H1 (cell line): ENCODE data around the gene BRD4.

Experiments used
- BCL11A ChIP-seq, 2 experiments: IDR thresholded peaks; one replicate each; pipeline ENCODE4 v1.6.1; 2011; ENCODE audit warnings: low read depth in 2 of 2, low read length in 2 of 2, mild to moderate bottlenecking in 2 of 2
- BRCA1 ChIP-seq: IDR thresholded peaks from 2 replicates; pipeline ENCODE4 v1.6.1; 2012; ENCODE audit warnings: low read depth, low read length, improper control_type of control experiment
- CHD2 ChIP-seq: IDR thresholded peaks from 2 replicates; pipeline ENCODE4 v1.6.1; 2012; ENCODE audit warnings: low read length, improper control_type of control experiment
- EP300 ChIP-seq, 2 experiments: IDR thresholded peaks; 1 replicate in 1 of 2; 2 replicates in 1 of 2; pipeline ENCODE4 v1.6.1; 2011 to 2012; ENCODE audit warnings: low read depth in 2 of 2, low read length in 2 of 2, mild to moderate bottlenecking in 2 of 2, borderline replicate concordance in 1 of 2, inconsistent platforms in 1 of 2, moderate library complexity in 1 of 2
- JUN ChIP-seq: IDR thresholded peaks from 2 replicates; pipeline ENCODE4 v1.6.1; 2011; ENCODE audit warnings: low read depth, mild to moderate bottlenecking, improper control_type of control experiment, low read length
- PHF8 ChIP-seq: fragments of 200-600 bp; sonication (generic); conservative IDR thresholded peaks from 2 replicates; pipeline ENCODE4 v1.7.1; 2012; ENCODE audit warnings: low read depth, mild to moderate bottlenecking, inconsistent platforms, low read length, moderate library complexity
- POLR2A ChIP-seq, 2 experiments: IDR thresholded peaks; 1 replicate in 1 of 2; 2 replicates in 1 of 2; pipeline ENCODE4 v1.6.1; 2011; ENCODE audit warnings: low read depth in 2 of 2, low read length in 2 of 2, mild to moderate bottlenecking in 2 of 2; ENCODE audit errors: control extremely low read depth in 1 of 2
- POLR2AphosphoS5 ChIP-seq: IDR thresholded peaks from 2 replicates; pipeline ENCODE4 v1.6.1; 2011; ENCODE audit warnings: low read depth, low read length
- RAD21 ChIP-seq, 2 experiments: IDR thresholded peaks in 1 of 2; conservative IDR thresholded peaks in 1 of 2; 2 replicates each; pipeline ENCODE4 v1.6.1; 2011; ENCODE audit warnings: low read depth in 2 of 2, low read length in 2 of 2, improper control_type of control experiment in 1 of 2, inconsistent platforms in 1 of 2, mild to moderate bottlenecking in 1 of 2, moderate library complexity in 1 of 2
- RXRA ChIP-seq: IDR thresholded peaks from 2 replicates; pipeline ENCODE4 v1.6.1; 2011; ENCODE audit warnings: low read depth, mild to moderate bottlenecking, low read length, moderate library complexity; ENCODE audit not compliant: insufficient read depth
- SP1 ChIP-seq: IDR thresholded peaks from 2 replicates; pipeline ENCODE4 v1.6.1; 2011; ENCODE audit warnings: low read depth, low read length
- TF ChIP-seq, protein P1 (sequence below), 3 experiments: IDR thresholded peaks; 1 replicate in 2 of 3; 2 replicates in 1 of 3; pipeline versions ENCODE4 v1.5.1 to v1.6.1; 2011; ENCODE audit warnings: low read length in 3 of 3, mild to moderate bottlenecking in 3 of 3, inconsistent platforms in 2 of 3, low read depth in 1 of 3, moderate library complexity in 1 of 3; ENCODE audit not compliant: insufficient read depth in 1 of 3; ENCODE audit errors: control extremely low read depth in 1 of 3
- TF ChIP-seq, protein P2 (sequence below): IDR thresholded peaks from 2 replicates; pipeline ENCODE4 v1.6.1; 2011; ENCODE audit warnings: low read length, improper control_type of control experiment
- TF ChIP-seq, protein P3 (sequence below): IDR thresholded peaks from 2 replicates; pipeline ENCODE4 v1.6.1; 2011; ENCODE audit warnings: low read depth, mild to moderate bottlenecking, low read length; ENCODE audit not compliant: insufficient read depth

DNA sequence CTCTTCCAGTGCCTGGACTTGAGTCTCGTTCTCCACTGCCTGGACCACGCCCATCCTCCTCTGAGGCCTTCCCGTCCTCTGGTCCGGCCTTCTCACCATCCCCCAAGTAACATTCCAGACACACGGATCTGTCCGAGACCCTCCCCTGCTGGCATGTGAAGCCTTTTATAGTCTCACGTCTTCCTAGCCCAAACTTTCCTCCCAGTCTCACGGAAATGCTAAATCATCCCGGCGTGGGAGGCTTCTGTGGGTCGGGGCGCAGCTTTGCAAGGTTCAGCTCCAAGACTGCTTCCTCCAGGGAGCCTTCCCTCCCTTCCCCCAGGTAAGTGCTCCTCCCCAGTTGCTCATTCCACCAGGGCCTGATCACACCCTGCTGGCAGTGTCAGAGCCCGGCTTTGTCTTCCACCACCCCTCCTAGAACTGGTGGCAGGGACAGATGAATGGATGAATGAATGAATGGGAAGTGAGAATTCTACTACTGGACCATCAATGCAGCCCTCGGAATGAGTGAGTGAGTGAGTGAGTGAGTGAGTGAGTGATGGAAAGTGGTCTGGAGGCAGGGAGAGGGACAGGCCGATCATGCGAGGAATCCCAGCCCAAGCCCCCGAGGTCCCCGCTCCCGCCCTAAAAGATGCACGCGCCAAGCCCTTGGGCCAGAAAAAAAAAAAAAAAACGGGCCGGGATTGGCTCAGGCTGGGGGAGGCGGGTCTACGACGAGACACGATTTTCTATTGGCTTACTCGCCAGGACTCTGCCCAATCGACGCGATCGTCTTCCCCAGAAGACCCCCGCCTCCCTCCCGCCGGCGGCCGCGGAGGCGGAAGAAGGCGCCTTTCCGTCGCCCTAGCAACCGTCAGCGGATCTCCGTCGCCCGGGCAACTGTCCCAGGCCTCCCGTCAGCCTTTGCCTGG, 109.3 kb downstream of the BRD4 start:
- TF ChIP-seq, protein P1, sequence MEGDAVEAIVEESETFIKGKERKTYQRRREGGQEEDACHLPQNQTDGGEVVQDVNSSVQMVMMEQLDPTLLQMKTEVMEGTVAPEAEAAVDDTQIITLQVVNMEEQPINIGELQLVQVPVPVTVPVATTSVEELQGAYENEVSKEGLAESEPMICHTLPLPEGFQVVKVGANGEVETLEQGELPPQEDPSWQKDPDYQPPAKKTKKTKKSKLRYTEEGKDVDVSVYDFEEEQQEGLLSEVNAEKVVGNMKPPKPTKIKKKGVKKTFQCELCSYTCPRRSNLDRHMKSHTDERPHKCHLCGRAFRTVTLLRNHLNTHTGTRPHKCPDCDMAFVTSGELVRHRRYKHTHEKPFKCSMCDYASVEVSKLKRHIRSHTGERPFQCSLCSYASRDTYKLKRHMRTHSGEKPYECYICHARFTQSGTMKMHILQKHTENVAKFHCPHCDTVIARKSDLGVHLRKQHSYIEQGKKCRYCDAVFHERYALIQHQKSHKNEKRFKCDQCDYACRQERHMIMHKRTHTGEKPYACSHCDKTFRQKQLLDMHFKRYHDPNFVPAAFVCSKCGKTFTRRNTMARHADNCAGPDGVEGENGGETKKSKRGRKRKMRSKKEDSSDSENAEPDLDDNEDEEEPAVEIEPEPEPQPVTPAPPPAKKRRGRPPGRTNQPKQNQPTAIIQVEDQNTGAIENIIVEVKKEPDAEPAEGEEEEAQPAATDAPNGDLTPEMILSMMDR (IDR thresholded peaks at IDR 0.05; ENCODE audit: control extremely low read depth in 1 of 3, insufficient read depth in 1 of 3, low read depth in 1 of 3, low read length in 3 of 3) = peak in 1 of 3 experiments; percentile 7; a peak in 1 of 4 replicates
- TF ChIP-seq SP1 = peak; percentile 87
- TF ChIP-seq, protein P2, sequence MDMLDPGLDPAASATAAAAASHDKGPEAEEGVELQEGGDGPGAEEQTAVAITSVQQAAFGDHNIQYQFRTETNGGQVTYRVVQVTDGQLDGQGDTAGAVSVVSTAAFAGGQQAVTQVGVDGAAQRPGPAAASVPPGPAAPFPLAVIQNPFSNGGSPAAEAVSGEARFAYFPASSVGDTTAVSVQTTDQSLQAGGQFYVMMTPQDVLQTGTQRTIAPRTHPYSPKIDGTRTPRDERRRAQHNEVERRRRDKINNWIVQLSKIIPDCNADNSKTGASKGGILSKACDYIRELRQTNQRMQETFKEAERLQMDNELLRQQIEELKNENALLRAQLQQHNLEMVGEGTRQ = no peak
- TF ChIP-seq PHF8 = no peak; the same call in 1 of the 2 replicates
- TF ChIP-seq POLR2A (IDR thresholded peaks at IDR 0.05; ENCODE audit: control extremely low read depth in 1 of 2, low read depth in 2 of 2, low read length in 2 of 2) = no peak; a peak in 2 of 3 replicates
- no peak for TF ChIP-seq CHD2
- TF ChIP-seq BCL11A (IDR thresholded peaks at IDR 0.05; ENCODE audit: low read depth in 2 of 2, low read length in 2 of 2) = no peak
- TF ChIP-seq, protein P3, sequence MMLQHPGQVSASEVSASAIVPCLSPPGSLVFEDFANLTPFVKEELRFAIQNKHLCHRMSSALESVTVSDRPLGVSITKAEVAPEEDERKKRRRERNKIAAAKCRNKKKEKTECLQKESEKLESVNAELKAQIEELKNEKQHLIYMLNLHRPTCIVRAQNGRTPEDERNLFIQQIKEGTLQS = no peak
- TF ChIP-seq JUN = no peak
- TF ChIP-seq RXRA = no peak
- no peak for TF ChIP-seq EP300 (IDR thresholded peaks at IDR 0.05; ENCODE audit: borderline replicate concordance in 1 of 2, low read depth in 2 of 2, low read length in 2 of 2)
- no peak for TF ChIP-seq BRCA1
- TF ChIP-seq POLR2AphosphoS5 = no peak; the same call in none of the 2 replicates
- TF ChIP-seq RAD21 (IDR thresholded peaks at IDR 0.05 in 1 of 2, conservative IDR thresholded peaks at IDR 0.05 in 1 of 2; ENCODE audit: low read depth in 2 of 2, low read length in 2 of 2) = peak in 1 of 2 experiments; percentile 24; a peak in 3 of 4 replicates
